Fibroblast of skin of scalp (primary cell): ENCODE data around the gene FAM3D.
A peak's percentile ranks its signal among the peaks of the same experiment; 100 is the strongest.
"Not testable (repeated sequence)": the region's sequence is repeated elsewhere in the genome, so short reads cannot be mapped to it uniquely, and the experiment has no call there.

Source experiments
- DNase-seq: peaks from one replicate; pipeline ENCODE4 v3.0.0-alpha.2; 2013

FAM3D gene

GRCh38 chr3:58683001-58683458 is 16.5 kb upstream of the FAM3D start:
- no peak for DNase-seq

- DNase-seq, result no peak
Observed at GRCh38 chr3:58681863-58682262, 15.3 kb upstream of the FAM3D start.

GRCh38 chr3:58680879-58681525 is 14.4 kb upstream of the FAM3D start:
- DNase-seq, result no peak

GRCh38 chr3:58679974-58680666 is 13.5 kb upstream of the FAM3D start:
- no peak for DNase-seq

- DNase-seq, result no peak
Observed at GRCh38 chr3:58679446-58679845, 12.9 kb upstream of the FAM3D start.

GRCh38 chr3:58678177-58678970 is 11.8 kb upstream of the FAM3D start:
- DNase-seq, result not testable (repeated sequence)

- DNase-seq, result no peak
Observed at GRCh38 chr3:58672880-58673279, 6.3 kb upstream of the FAM3D start.

GRCh38 chr3:58672451-58672850 is 5.9 kb upstream of the FAM3D start:
- DNase-seq, result no peak

GRCh38 chr3:58670506-58671135 is 4.0 kb upstream of the FAM3D start:
- no peak for DNase-seq

GRCh38 chr3:58668247-58668646 is 1.7 kb upstream of the FAM3D start:
- no peak for DNase-seq

GRCh38 chr3:58667704-58668103 is 1.1 kb upstream of the FAM3D start:
- DNase-seq, result no peak

- DNase-seq, result no peak
Observed at GRCh38 chr3:58667229-58667628, 655 bp upstream of the FAM3D start.

- no peak for DNase-seq
Observed at GRCh38 chr3:58665405-58665804, 1.2 kb downstream of the FAM3D start.

GRCh38 chr3:58664611-58665010 is 2.0 kb downstream of the FAM3D start:
- no peak for DNase-seq

GRCh38 chr3:58661836-58662420 is 4.6 kb downstream of the FAM3D start:
- DNase-seq, result no peak

GRCh38 chr3:58660998-58661397 is 5.6 kb downstream of the FAM3D start:
- DNase-seq, result no peak

- peak; percentile 26 for DNase-seq
Observed at GRCh38 chr3:58659051-58659675, 7.4 kb downstream of the FAM3D start.

- no peak for DNase-seq
Observed at GRCh38 chr3:58658508-58658907, 8.1 kb downstream of the FAM3D start.

- no peak for DNase-seq
Observed at GRCh38 chr3:58657571-58658141, 8.9 kb downstream of the FAM3D start.

- DNase-seq, result no peak
Observed at GRCh38 chr3:58657036-58657520, 9.5 kb downstream of the FAM3D start.

GRCh38 chr3:58656631-58657030 is 9.9 kb downstream of the FAM3D start:
- no peak for DNase-seq

GRCh38 chr3:58654466-58654865 is 12.1 kb downstream of the FAM3D start:
- no peak for DNase-seq
